NCI-H187 (cell line): ENCODE results near the gene SHB.
"Not testable (repeated sequence)": the region's sequence is repeated elsewhere in the genome, so short reads cannot be mapped to it uniquely, and the experiment has no call there.

Source experiments
- DNase-seq, 2 experiments: peaks; one replicate each; lab custom pipeline; 2025; lab: John Stamatoyannopoulos, UW

The SHB gene

GRCh38 chr9:37917801-37918664 lies 151.0 kb downstream of the SHB start:
- no peak for DNase-seq

DNA sequence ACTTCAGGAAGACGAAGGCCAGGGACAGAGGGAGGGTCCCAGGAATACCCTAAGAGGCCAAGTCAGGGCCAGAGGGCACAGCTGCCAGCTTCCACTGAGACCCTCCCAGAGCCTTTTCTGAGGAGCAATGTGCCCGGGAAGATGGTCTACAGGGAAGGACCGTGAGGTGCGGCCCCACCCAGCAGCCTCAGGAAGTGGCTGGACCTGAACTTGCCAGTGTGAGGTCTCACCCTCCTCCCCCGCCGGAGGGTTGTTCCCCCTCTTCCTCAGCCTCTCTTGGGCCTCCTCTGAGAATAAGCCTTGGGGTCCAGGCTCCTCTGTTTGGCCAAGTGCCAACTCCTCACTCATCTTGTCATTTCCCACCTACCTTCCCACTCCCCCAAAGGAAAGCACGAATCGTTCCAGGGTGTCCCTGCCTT lies 151.7 kb downstream of the SHB start:
- no peak for DNase-seq

DNA sequence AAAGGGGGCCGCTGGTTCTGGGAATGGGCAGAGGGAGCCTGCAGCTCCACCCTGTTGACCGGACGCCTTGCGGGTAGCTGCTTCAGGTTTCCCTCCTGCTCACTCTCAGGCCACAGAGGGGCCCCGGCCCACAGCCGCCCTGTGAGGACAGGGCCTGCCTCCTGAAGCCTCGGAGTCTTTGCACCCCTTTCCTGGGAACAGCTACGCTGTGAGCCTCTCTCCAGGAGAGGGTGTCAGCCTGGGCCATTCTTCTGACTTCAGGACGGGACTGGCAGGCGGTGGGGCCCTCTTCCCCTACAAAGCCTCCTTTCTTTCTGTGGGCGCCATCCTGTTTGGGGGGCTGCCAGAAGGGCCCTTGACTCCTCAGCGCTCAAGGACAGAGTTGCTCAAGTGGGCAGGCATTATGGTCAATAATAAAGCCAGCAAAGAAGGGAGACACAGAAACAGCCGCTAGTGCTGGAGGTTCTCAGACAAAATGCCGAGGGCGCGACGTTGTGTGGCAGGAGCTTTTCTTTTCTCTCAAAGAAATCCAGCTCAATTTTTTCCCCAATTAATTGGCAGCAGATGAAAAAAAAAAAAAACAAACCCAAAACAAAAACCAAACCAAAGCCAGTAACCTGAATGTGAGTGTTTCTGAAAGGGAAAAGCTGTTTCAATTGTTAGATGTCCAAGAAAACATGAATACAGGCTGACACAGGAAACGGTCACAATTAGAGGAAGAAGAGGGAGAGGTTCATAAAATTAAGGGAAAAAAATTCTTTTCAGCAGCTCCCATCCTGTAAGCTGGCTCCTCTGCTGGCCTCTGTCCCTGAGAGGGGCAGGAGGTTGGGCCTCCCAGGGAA lies 152.3 kb downstream of the SHB start:
- DNase-seq, result no peak

- no peak for DNase-seq
These were observed 153.0 kb downstream of the SHB start for GRCh38 chr9:37915911-37916470.

DNA sequence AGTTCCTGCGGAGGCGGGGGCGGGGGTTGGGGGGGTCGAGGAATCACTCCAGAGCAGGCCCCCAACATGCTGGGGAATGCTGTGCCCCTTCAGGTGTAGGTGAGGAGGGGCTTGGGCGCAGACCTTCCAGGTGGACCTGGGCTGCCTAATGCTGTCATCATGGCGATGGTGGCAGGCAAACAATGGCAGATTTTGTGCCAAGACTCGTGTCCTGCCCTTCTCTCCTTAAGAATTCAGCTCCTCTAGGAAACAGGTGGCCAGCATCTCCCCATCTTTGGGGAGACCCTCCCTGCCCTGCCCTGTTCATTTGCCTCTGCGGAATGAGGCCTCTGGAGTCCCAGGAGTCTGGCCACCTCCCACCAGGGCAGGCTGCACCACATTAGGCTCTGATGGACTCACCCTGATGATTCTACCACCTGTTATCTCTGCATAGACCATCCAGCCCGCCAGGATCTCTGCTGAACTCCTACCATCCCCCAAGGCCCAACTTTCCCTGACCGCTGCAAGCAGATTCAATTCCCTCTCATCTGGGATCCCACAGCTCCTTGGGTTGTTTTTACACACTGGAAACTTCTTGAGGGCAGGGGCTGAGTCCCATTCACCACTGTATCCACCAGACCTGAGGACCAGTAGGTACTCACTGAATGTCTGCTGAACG lies 154.2 kb downstream of the SHB start:
- DNase-seq, result no peak

- DNase-seq, result no peak
These were observed 154.9 kb downstream of the SHB start for GRCh38 chr9:37914154-37914551.

- peak; percentile 2 to 56 for DNase-seq
These were observed 155.4 kb downstream of the SHB start for GRCh38 chr9:37913480-37914153.

DNA sequence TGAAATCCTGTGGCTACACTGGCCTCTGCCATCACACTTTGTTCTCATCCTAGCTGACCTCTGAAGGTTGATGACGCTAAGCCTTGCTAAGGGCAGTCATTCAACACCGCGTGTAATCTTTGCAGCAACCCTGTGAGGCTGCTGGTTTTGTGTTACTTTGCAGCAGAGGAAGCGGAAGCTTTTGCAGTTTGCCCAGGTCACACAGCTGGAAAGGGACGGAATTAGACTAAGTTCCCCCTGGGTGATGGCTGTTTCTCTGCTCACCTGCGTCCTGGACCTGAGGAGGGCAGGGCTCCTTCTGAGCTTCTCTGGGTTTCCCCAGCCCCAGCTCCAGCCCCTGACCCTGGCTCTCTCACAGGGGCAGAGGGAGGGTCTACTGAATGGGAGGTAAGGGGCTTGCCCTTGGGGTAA lies 157.8 kb downstream of the SHB start:
- DNase-seq, result no peak

DNA sequence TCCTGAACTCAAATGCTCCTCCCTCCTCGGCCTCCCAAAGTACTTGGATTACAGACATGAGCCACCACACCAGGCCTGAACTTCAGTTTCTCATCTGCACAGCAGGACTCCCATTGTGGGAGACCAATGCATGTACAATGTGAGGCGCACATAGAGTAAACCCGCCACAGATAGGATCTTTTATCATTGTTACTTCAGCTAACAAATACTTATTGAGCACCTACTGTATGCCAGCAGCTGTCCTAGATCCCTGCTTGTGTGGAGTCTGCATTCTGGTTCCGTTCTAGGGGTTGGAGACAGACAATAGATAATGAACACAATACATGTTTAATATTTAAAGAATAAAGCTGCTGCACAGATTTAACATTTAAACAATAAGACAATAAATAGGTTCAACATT lies 158.8 kb downstream of the SHB start:
- no peak for DNase-seq

DNA sequence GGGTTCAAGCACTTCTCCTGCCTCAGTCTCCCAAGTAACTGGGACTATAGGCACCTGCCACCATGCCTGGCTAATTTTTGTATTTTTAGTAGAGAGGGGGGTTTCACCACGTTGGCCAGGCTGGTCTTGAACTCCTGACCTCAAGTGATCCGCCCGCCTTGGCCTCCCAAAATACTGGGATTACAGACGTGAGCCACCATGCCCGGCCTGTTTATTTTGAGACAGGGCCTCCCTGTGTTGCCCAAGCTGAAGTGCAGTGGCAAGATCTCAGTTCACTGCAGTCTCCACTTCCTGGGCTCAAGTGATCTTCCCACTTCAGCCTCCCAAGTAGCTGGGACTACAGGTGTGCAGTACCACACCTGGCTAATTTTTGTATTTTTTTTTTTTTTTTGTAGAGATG lies 159.2 kb downstream of the SHB start:
- DNase-seq, result not testable (repeated sequence)

DNA sequence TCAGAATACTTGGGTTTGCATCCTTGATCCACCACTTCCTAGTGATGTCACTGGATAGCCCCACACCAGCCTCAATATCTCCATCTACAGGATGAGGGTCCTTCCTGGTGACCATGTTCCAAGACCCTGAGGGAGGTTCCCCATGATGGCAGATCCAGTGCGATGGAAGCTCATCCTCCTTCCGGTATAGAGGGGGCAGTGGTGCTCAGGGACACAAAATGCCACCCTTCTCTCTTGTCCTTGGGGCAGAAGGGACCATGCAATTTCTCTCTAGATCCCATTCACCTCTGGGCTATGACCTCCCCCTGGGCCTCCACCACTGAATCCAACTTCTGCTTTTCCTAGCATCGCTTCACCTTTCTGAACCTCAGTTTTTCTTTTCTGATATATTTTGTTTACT lies 159.7 kb downstream of the SHB start:
- DNase-seq, result no peak

GRCh38 chr9:37908698-37909186 lies 160.3 kb downstream of the SHB start:
- no peak for DNase-seq

GRCh38 chr9:37908283-37908682 lies 160.7 kb downstream of the SHB start:
- no peak for DNase-seq

DNA sequence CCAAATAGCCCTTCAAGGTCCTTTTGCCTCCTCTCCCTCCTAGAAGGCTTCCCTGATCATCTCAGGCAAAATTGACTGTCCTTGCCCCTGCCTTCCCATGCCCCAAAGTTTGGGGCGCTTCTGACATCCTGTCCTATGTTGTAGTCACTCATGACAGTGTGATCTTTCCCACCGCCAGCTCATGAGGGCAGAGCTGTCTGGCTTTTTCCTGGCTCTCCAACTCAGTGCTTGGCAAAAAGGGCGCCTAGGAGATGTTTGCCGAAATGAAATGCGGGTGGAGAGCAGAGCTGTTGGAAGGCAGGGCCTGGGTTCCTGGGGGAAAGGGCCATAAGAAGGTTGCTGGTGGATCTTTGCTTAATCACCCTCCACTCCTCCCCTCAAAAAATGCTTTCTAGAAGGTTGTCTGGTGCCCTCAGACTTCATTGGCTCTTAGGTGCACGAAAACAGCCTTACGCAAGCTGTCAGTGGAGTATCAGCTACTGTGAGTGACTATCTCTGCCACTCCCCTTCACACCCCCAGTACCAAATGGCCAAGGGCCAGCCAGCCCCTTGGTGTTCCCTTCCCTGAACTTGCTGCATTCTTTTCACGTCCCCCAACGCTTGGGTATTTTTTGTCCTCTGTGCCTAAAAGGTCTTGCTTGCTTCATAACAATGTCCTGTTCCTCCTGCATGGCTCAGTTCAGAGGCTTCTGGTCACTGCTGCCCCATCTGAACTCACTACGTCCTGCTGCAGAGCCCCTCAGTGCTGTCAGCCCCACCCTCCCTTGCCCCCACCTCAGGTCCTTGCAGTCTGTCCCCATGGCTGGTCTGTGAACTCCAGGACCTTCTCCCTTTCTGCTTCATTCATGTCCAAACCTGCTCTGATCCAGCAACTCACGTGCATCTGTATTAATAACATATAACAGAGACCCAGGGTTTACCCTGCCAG lies 162.5 kb downstream of the SHB start:
- DNase-seq, result no peak

DNA sequence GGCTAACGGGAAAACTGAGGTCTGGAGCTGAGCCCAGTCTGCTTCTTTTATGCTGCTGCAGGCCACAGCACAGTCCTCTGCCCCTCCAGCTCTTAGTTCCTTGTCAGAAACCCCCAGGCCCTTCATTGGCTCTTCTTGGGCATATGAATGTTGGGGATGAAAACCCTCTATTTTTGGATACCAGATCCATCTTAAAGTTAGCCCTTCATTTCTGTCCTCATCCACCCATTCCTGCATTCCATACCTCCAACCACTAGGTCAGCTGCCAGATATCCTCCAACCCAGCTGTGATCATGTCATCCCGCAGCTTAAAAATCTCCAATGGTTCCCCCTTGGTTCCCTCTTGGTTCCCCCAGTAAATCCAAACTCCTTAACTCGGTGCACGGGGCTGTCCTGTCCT lies 163.3 kb downstream of the SHB start:
- no peak for DNase-seq

DNA sequence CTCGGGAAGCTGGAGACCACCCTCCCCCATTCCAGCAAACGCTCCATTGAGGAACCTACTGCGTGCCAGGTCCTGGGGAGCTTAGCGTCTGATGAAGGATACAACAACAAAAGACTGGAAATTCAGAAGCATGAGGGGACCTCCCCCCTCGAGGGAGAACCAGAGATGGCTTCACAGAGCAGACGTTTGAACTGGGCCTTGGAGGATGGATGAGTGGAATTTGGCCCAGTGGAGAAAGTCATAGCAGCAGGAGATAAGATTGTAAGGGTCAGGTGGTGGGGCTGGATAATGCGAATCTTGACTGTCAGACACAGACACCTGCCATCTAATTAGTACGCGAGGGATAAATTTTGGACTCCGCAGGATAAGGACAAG lies 163.9 kb downstream of the SHB start:
- DNase-seq, result no peak

DNA sequence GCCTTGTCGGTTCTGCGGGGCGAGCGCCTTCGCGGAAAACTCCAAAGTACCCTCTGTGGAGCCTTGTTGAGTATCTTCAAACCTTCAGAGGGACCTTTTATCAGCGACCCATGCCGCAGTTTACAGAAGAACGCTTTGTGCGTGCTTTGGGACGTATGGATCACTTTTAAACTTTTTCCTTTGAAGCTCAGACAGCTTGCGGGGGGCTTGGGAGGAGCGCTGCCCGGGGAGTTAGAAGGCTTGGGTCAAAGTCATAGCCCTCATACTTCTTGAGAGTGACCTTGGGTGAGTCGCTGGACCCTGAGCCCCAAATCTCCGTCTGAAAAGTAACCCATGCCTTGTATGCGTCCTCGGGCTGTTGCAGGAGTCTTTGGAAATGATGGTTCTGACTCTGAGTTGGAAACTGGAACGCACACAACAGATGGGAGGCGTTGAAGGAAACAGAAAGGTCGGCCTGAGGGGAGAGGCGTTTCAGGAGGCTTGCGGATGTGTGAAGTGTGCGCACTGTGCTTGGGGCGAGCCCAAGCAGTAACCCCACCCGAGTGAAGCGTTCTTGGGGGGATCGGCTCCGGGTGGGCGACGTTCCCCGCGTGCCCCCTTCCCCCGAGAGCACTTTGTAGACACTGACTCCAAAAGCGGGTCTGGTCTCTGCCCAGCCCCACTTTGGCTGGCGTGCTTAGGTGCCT lies 164.4 kb downstream of the SHB start:
- no peak for DNase-seq

DNA sequence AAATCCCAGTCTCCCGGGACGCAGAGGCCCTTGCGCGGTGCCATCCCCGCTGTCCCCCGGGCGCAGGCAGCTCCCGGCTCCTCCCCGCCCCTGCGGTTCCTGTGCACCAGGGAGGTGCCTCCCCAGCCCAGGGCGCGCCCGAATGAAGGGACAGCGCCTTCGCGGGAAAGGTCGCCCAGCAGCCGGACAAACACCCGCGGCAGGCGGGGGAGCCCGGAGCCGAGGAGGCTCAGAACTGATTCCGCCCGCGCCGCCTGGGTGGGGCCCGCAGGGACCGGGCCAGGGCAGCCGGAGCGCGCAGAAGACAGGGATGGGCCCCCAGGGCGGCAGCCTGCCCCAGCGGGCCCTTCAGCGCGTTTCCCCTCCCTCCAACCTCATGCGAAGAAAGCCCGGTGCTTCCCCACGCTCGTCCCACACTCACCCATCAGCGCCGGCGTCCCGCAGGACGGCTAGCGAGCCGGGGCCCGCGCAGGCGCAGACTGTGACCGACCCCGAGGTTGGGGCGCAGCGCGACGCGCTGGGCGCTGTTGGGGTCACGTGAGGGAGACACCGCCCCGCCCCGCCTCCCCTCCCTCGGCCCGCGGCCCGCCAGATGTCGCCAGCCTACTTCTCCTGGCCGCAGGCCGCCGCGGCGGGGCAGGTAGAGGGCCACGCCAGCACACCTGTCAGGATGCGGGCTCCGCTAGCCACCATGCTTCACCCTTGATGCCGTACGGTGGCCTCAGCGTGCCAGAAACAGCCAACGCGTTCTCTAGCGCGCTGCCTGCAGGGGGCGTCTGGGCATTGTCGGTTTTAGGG lies 165.2 kb downstream of the SHB start, which contains the start of gene SLC25A51:
SLC25A51 (minus strand) TSS at position 481 of the 798 bp plus-strand sequence. CDS start 15,577 bp downstream, outside the sequence.
- peak; percentile 74 to 85 for DNase-seq
